Astrocyte (in vitro differentiated cells and primary cell): ENCODE results near the gene GRIK5. TPM values are rescaled to one million over a fixed set of nuclear protein-coding genes. Genes with fewer than 3 reads are reported as not detected.

ENCODE experiments used
- DNase-seq: peaks from one replicate; pipeline ENCODE4 v3.0.0-alpha.2; 2010; ENCODE audit warnings: low read depth
- FAIRE-seq: peaks from 2 replicates; lab custom pipeline; 2011; peaks lifted over from hg19 to GRCh38; lab: Jason Lieb, UNC
- H2AFZ ChIP-seq: 2 replicates; pipeline ENCODE4 v1.6.0; 2012; ENCODE audit warnings: low read depth, low read length, inconsistent platforms
- H3K27ac ChIP-seq: 2 replicates; pipeline ENCODE4 v1.5.1; 2011; ENCODE audit warnings: low read depth, low read length, inconsistent platforms
- H3K27me3 ChIP-seq: 2 replicates; pipeline ENCODE4 v1.6.0; 2011; ENCODE audit warnings: low read length, inconsistent platforms; ENCODE audit not compliant: insufficient read depth
- H3K36me3 ChIP-seq: 2 replicates; pipeline ENCODE4 v1.5.1; 2011; ENCODE audit warnings: low read length, inconsistent platforms; ENCODE audit not compliant: insufficient read depth
- H3K4me1 ChIP-seq: 2 replicates; pipeline ENCODE4 v1.5.1; 2011; ENCODE audit warnings: low read length, inconsistent platforms; ENCODE audit not compliant: insufficient read depth
- H3K4me2 ChIP-seq: 2 replicates; pipeline ENCODE4 v1.6.0; 2012; ENCODE audit warnings: low read length, inconsistent platforms
- H3K4me3 ChIP-seq: 2 replicates; pipeline ENCODE4 v1.5.1; 2011; ENCODE audit warnings: low read depth, mild to moderate bottlenecking, low read length, inconsistent platforms; ENCODE audit not compliant: insufficient read depth
- H3K79me2 ChIP-seq: 2 replicates; pipeline ENCODE4 v1.6.0; 2012; ENCODE audit warnings: mild to moderate bottlenecking, low read length, inconsistent platforms; ENCODE audit not compliant: insufficient read depth
- H3K9ac ChIP-seq: 2 replicates; pipeline ENCODE4 v1.6.0; 2012; ENCODE audit warnings: mild to moderate bottlenecking, low read length, inconsistent platforms
- H3K9me3 ChIP-seq: 2 replicates; pipeline ENCODE4 v1.5.1; 2012; ENCODE audit warnings: low read depth, mild to moderate bottlenecking, low read length, inconsistent platforms; ENCODE audit not compliant: insufficient read depth
- H4K20me1 ChIP-seq: 2 replicates; pipeline ENCODE4 v1.6.0; 2012; ENCODE audit warnings: low read length, inconsistent platforms; ENCODE audit not compliant: insufficient read depth
- H3K27ac Mint-ChIP-seq: one replicate; pipeline ENCODE4 v1.8.0; 2021; ENCODE audit warnings: mild to moderate bottlenecking, mixed read lengths; ENCODE audit not compliant: unreplicated experiment
- H3K27me3 Mint-ChIP-seq: one replicate; pipeline ENCODE4 v1.8.0; 2021; ENCODE audit warnings: low read depth, mixed read lengths; ENCODE audit not compliant: unreplicated experiment
- H3K36me3 Mint-ChIP-seq: one replicate; pipeline ENCODE4 v1.8.0; 2021; ENCODE audit warnings: low read depth, mixed read lengths; ENCODE audit not compliant: unreplicated experiment
- H3K4me1 Mint-ChIP-seq: one replicate; pipeline ENCODE4 v1.8.0; 2021; ENCODE audit warnings: low read depth, mixed read lengths; ENCODE audit not compliant: unreplicated experiment
- H3K4me3 Mint-ChIP-seq: one replicate; pipeline ENCODE4 v1.8.0; 2021; ENCODE audit warnings: mild to moderate bottlenecking, moderate library complexity, mixed read lengths; ENCODE audit not compliant: unreplicated experiment
- H3K9me3 Mint-ChIP-seq: one replicate; pipeline ENCODE4 v1.8.0; 2021; ENCODE audit warnings: mild to moderate bottlenecking, mixed read lengths; ENCODE audit not compliant: unreplicated experiment
- EZH2 ChIP-seq: IDR thresholded peaks from 2 replicates; pipeline ENCODE4 v1.6.1; 2012; ENCODE audit warnings: mild to moderate bottlenecking, low read length, inconsistent platforms; ENCODE audit not compliant: insufficient read depth
- total RNA-seq: library from RNA; stranded (reverse); gene quantifications from 2 replicates; pipeline ENCODE4 v1.2.1, GENCODE V29; 2021
- TF ChIP-seq, protein P1 (sequence below): IDR thresholded peaks from 2 replicates; pipeline ENCODE4 v1.5.1; 2011; ENCODE audit warnings: low read depth, mild to moderate bottlenecking, inconsistent platforms, low read length, moderate library complexity; ENCODE audit not compliant: insufficient read depth

The GRIK5 gene
- total RNA-seq, 1 donor from 2014 or later: 9.2 TPM

DNA sequence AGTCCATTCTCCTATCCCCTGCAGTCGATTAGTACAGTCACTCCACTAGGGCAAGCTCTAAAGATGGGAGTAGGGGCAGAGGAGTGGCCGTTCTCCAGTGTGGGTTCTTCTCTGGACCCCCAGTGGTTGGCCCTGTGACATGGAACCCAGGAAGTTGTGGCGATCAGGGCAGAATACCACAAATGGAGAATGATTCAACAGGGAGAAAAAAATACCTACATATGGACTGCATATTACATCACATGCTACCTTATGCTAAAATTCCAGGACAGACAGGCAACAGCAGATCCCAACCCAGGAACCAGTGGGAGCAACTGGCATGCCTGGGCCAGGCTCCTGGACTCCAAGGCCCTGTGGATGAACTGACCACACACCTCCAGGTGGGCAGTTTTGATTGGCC, 41.8 kb upstream of the GRIK5 start:
- no peaks in the 10 kb centered on the region for H3K9me3 ChIP-seq
- no peaks in the 10 kb centered on the region for H3K79me2 ChIP-seq
- peak overlapping the region; percentile 96 for H3K27ac Mint-ChIP-seq
- DNase-seq: peak; percentile 64
- peaks cover 4% of the 10 kb centered on the region for H3K36me3 ChIP-seq
- no peak overlapping the region for H2AFZ ChIP-seq
- H3K27me3 ChIP-seq: no peaks in the 10 kb centered on the region
- peaks cover 62% of the 10 kb centered on the region for H3K4me1 Mint-ChIP-seq
- H3K9me3 Mint-ChIP-seq: no peaks in the 10 kb centered on the region
- H3K36me3 Mint-ChIP-seq: peaks cover 2% of the 10 kb centered on the region
- H3K9ac ChIP-seq: peak overlapping the region; percentile 69
- TF ChIP-seq, protein P1, sequence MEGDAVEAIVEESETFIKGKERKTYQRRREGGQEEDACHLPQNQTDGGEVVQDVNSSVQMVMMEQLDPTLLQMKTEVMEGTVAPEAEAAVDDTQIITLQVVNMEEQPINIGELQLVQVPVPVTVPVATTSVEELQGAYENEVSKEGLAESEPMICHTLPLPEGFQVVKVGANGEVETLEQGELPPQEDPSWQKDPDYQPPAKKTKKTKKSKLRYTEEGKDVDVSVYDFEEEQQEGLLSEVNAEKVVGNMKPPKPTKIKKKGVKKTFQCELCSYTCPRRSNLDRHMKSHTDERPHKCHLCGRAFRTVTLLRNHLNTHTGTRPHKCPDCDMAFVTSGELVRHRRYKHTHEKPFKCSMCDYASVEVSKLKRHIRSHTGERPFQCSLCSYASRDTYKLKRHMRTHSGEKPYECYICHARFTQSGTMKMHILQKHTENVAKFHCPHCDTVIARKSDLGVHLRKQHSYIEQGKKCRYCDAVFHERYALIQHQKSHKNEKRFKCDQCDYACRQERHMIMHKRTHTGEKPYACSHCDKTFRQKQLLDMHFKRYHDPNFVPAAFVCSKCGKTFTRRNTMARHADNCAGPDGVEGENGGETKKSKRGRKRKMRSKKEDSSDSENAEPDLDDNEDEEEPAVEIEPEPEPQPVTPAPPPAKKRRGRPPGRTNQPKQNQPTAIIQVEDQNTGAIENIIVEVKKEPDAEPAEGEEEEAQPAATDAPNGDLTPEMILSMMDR: no peak
- H3K27me3 Mint-ChIP-seq: no peaks in the 10 kb centered on the region
- H3K4me3 ChIP-seq: no peak overlapping the region
- H3K4me2 ChIP-seq: peak overlapping the region; percentile 75
- H4K20me1 ChIP-seq: no peaks in the 10 kb centered on the region
- no peak for FAIRE-seq
- peaks cover 50% of the 10 kb centered on the region for H3K4me1 ChIP-seq
- H3K4me3 Mint-ChIP-seq: peak overlapping the region; percentile 1
- H3K27ac ChIP-seq: peak overlapping the region; percentile 87

DNA sequence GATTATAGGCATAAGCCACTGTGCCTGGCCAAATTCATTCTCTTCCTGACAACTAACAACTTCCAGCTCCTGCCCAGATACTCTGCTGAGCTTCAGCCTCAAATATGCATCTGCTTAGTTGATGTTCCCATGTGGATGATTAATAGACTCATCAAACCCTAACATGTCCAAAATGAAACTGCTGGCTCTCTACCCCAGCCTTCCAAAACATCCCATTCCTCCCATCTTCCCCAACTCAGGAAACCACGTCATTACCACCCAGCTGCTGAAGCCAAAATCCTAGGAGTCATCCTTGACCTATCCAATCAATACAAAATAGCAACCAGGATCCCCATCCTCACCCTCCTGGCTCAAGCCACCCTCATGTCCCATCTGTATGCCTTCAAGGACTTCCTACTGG, 41.4 kb upstream of the GRIK5 start:
- Histone ChIP-seq H3K4me3 (no peak overlapping the region), H3K36me3 (peaks cover 3% of the 10 kb centered on the region), H2AFZ (no peak overlapping the region), H3K27ac (peak overlapping the region; percentile 87), H4K20me1 (no peaks in the 10 kb centered on the region), H3K79me2 (no peaks in the 10 kb centered on the region), H3K9me3 (no peaks in the 10 kb centered on the region), H3K9ac (peak overlapping the region; percentile 19), H3K4me1 (peaks cover 50% of the 10 kb centered on the region), H3K27me3 (no peaks in the 10 kb centered on the region), H3K4me2 (peak overlapping the region; percentile 75)
- Mint-ChIP-seq H3K4me1 (peaks cover 62% of the 10 kb centered on the region), H3K4me3 (peak overlapping the region; percentile 1), H3K9me3 (no peaks in the 10 kb centered on the region), H3K36me3 (peaks cover 2% of the 10 kb centered on the region), H3K27me3 (no peaks in the 10 kb centered on the region), H3K27ac (peak overlapping the region; percentile 96)
- FAIRE-seq (no peak), DNase-seq (peak; percentile 74)
- TF ChIP-seq EZH2: no peak
- TF ChIP-seq, protein P1: no peak

DNA sequence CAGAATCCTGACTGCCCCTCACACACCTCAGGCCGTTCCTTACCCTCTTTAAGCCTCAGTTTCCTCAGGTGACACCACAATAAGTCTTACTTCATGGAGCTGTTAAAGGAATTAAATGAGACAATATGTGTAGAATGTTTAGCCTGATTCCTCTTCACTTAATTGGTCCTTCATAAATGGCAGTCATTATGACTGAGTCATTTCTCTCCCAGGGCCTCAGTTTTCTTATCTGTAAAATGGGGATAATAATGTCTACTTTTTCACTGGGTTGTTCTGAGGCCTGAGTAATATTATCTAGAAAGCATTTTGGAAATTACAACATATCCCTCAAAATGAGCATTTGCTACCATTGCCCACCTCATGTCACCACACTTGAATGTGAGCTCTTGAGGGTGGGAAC, 40.7 kb upstream of the GRIK5 start:
- Histone ChIP-seq H3K4me2 (peak overlapping the region; percentile 75), H3K36me3 (no peaks in the 10 kb centered on the region), H4K20me1 (no peaks in the 10 kb centered on the region), H2AFZ (no peak overlapping the region), H3K9me3 (no peaks in the 10 kb centered on the region), H3K9ac (no peak overlapping the region), H3K27ac (no peak overlapping the region), H3K4me1 (peaks cover 50% of the 10 kb centered on the region), H3K27me3 (no peaks in the 10 kb centered on the region), H3K79me2 (no peaks in the 10 kb centered on the region), H3K4me3 (no peak overlapping the region)
- DNase-seq (no peak), FAIRE-seq (no peak)
- Mint-ChIP-seq H3K36me3 (peaks cover under 1% of the 10 kb centered on the region), H3K9me3 (no peaks in the 10 kb centered on the region), H3K27ac (no peak overlapping the region), H3K4me1 (peaks cover 58% of the 10 kb centered on the region), H3K27me3 (no peaks in the 10 kb centered on the region), H3K4me3 (no peak overlapping the region)
- no peak for TF ChIP-seq EZH2
- TF ChIP-seq, protein P1: no peak
